Tibial artery (tissue), 4 donors: ENCODE results near the gene RBM47.

Source experiments
- DNase-seq, 2 donors: peaks; one replicate each; pipeline ENCODE4 v3.0.0-alpha.2; 2019
- H3K27ac ChIP-seq, 2 donors: fragments of 200-600 bp; sonication (generic) in 1 of 2; 1 replicate in 1 of 2; 2 replicates in 1 of 2; pipeline ENCODE4 v1.5.1; 2018 to 2019; ENCODE audit warnings: mild to moderate bottlenecking in 1 of 2
- H3K27me3 ChIP-seq, 2 donors: fragments of 200-600 bp; sonication (generic) in 1 of 2; one replicate each; pipeline versions ENCODE4 v1.5.1 to v1.6.0; 2016 to 2019
- H3K36me3 ChIP-seq, 3 donors: fragments of 200-600 bp; sonication (generic) in 2 of 3; one replicate each; pipeline ENCODE4 v1.5.1; 2016 to 2019; ENCODE audit warnings: mild to moderate bottlenecking in 2 of 3
- H3K4me1 ChIP-seq, 4 donors: fragments of 200-600 bp; sonication (generic) in 2 of 4; 1 replicate in 3 of 4; 2 replicates in 1 of 4; pipeline ENCODE4 v1.5.1; 2016 to 2019
- H3K4me3 ChIP-seq, 2 donors: fragments of 200-600 bp; sonication (generic) in 1 of 2; 1 replicate in 1 of 2; 2 replicates in 1 of 2; pipeline ENCODE4 v1.5.1; 2018 to 2019; ENCODE audit warnings: mild to moderate bottlenecking in 2 of 2
- H3K9me3 ChIP-seq, 3 donors: fragments of 200-600 bp; sonication (generic) in 1 of 3; one replicate each; pipeline ENCODE4 v1.5.1; 2016 to 2019
- CTCF ChIP-seq, 2 experiments: fragments of 200-600 bp in 1 of 2; fragments of 450-650 bp in 1 of 2; IDR thresholded peaks; one replicate each; pipeline ENCODE4 v1.5.1; 2017 to 2019; ENCODE audit warnings: antibody characterized with exemption in 2 of 2, mild to moderate bottlenecking in 1 of 2, moderate library complexity in 1 of 2
- intact Hi-C: fragments of 100-400 bp; cut with DNase I; formaldehyde crosslinking; loops from one replicate; pipeline ENCODE4 v1.15.0; 2023; ENCODE audit warnings: low total_unique reads

Gene RBM47

GRCh38 chr4:40373636-40374035, 256.0 kb downstream of the RBM47 start:
- Histone ChIP-seq H3K27ac (no peak overlapping the region), H3K4me1 (no peaks in the 10 kb centered on the region), H3K27me3 (no peaks in the 10 kb centered on the region), H3K4me3 (no peak overlapping the region), H3K9me3 (no peaks in the 10 kb centered on the region), H3K36me3 (no peaks in the 10 kb centered on the region)
- intact Hi-C loops = no loop called here
- DNase-seq = no peak
- no peak for TF ChIP-seq CTCF (IDR thresholded peaks at IDR 0.05)
